ENCODE measurements around the gene MDFIC. TPM values are rescaled to one million over a fixed set of nuclear protein-coding genes. Genes with fewer than 3 reads are reported as not detected.
A peak's percentile ranks its signal among the peaks of the same experiment; 100 is the strongest.

MDFIC gene
- total and polyA plus RNA-seq, 2 of the 4 experiments (the other 2 are of a cell fraction): 16.9 to 35.0 TPM

DNA sequence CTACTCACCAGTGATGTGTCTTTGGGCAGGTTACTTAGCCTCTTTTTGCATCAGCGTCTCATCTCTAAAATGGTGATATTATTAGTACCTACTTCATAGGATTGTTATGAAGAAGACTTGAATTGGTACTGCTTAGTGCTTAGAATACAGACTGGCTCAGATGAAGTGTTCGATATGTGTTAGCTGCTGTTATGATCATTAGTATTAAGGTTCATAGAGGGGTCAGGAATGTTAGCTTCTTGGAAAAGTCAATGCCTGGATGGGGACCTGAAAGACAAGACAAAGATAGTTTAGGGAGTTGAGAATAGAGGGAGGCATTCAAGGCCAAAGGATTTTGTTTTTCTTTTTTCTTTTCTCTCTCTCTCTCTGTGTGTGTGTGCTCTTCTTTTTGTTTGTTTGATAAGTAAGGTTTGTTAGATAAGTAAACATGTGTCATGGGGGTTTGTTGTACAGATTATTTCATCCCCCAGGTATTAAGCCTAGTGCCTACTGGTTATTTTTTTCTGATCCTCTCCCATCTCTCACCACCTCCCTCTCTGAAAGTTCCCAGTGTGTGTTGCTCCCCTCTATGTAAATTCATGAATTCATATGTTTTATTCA lies 63.3 kb downstream of the MDFIC start:
- Histone ChIP-seq H2AK5ac (ENCODE audit: low read depth, low read length) (no peak overlapping the region), H4K8ac (ENCODE audit: low read depth in 2 of 2, low read length in 2 of 2) (no peak overlapping the region), H3K18ac (ENCODE audit: low read depth, low read length) (no peak overlapping the region), H3K4me2 (ENCODE audit: low read depth, low read length) (no peak overlapping the region), H4K5ac (ENCODE audit: low read depth, low read length) (no peak overlapping the region), H2AK9ac (replicated peaks; ENCODE audit: low read depth, low read length, poor library complexity) (no peak overlapping the region), H2BK5ac (ENCODE audit: low read depth, low read length, poor library complexity, severe bottlenecking) (no peak overlapping the region), H3K79me1 (ENCODE audit: low read depth in 1 of 2, low read length in 2 of 2) (peaks cover 14 to 27% of the 10 kb centered on the region in 2 experiments; a peak in 3 of 4 replicates), H4K20me1 (ENCODE audit: insufficient read depth, low read length) (no peaks in the 10 kb centered on the region), H2BK15ac (ENCODE audit: low read depth, low read length) (no peak overlapping the region), H4K91ac (ENCODE audit: insufficient read depth, low read depth, low read length) (no peak overlapping the region), H3K9me1 (ENCODE audit: insufficient read depth, low read length) (no peaks in the 10 kb centered on the region), H3K9me3 (ENCODE audit: control insufficient read depth, insufficient read depth, low read length) (no peaks in the 10 kb centered on the region), H3K36me3 (ENCODE audit: control insufficient read depth, insufficient read depth, low read length) (peaks cover 4% of the 10 kb centered on the region), H3K56ac (ENCODE audit: extremely low read depth, insufficient read depth, low read length) (no peak overlapping the region), H3K23ac (ENCODE audit: low read depth, low read length) (peak overlapping the region; percentile 12; the same call in 1 of the 2 replicates), H3K14ac (replicated peaks; ENCODE audit: low read depth, low read length) (no peak overlapping the region), H3K4me3 (ENCODE audit: insufficient read depth, low read depth, low read length) (no peak overlapping the region), H3K27me3 (ENCODE audit: control insufficient read depth, insufficient read depth, low read length) (no peaks in the 10 kb centered on the region), H2BK20ac (ENCODE audit: low read depth, low read length) (no peak overlapping the region), H2BK120ac (ENCODE audit: low read depth, low read length) (no peak overlapping the region), H2AFZ (replicated peaks; ENCODE audit: low read length, poor library complexity) (no peak overlapping the region), H3K4ac (ENCODE audit: low read depth, low read length) (no peak overlapping the region), H3K9ac (ENCODE audit: low read depth, low read length) (no peak overlapping the region), H3K27ac (ENCODE audit: insufficient read depth, low read length) (no peak overlapping the region), H3K4me1 (ENCODE audit: control insufficient read depth, insufficient read depth, low read length) (peaks cover 4% of the 10 kb centered on the region; the same call in 1 of the 2 replicates)
- dilution Hi-C loops (cut with HindIII; ENCODE audit: low sequenced_read_pairs, unreplicated experiment): no loop called here
- ChIA-PET POLR2A (ENCODE audit: unreplicated experiment) (no interaction called here), CTCF (no interaction called here)
- DNase-seq (no peak), ATAC-seq (ENCODE audit: low read depth) (no peak)
- in situ Hi-C loops (cut with MboI; ENCODE audit: low sequenced_read_pairs): no loop called here
- intact Hi-C loops (cut with micrococcal nuclease): loop anchor here (10.0 kb wide), 1 partner anchor 60 kb away; no protein-coding TSS in a partner anchor
- WGBS, 2 experiments (ENCODE audit: extremely low coverage in 2 of 2, insufficient read length in 1 of 2): no CpG with 5 or more reads among the region's 2 CpGs
- BruUV-seq (replicated peaks): no TSS peak
- TF ChIP-seq RCOR1 (IDR thresholded peaks at IDR 0.05; ENCODE audit: insufficient replicate concordance, low read length): no peak
- no peak for TF ChIP-seq CEBPB (IDR thresholded peaks at IDR 0.05; ENCODE audit: low read depth, low read length)
- TF ChIP-seq, protein P1, sequence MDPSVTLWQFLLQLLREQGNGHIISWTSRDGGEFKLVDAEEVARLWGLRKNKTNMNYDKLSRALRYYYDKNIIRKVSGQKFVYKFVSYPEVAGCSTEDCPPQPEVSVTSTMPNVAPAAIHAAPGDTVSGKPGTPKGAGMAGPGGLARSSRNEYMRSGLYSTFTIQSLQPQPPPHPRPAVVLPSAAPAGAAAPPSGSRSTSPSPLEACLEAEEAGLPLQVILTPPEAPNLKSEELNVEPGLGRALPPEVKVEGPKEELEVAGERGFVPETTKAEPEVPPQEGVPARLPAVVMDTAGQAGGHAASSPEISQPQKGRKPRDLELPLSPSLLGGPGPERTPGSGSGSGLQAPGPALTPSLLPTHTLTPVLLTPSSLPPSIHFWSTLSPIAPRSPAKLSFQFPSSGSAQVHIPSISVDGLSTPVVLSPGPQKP (IDR thresholded peaks at IDR 0.05; ENCODE audit: borderline replicate concordance, low read depth, low read length): no peak
- TF ChIP-seq MAFK (IDR thresholded peaks at IDR 0.05; ENCODE audit: low read depth, low read length): no peak
- TF ChIP-seq NFE2L2 (IDR thresholded peaks at IDR 0.05; ENCODE audit: low read depth, low read length): no peak
- no peak for TF ChIP-seq CTCF (conservative IDR thresholded peaks at IDR 0.05; ENCODE audit: low read depth, low read length)
- no peak for TF ChIP-seq RAD21 (IDR thresholded peaks at IDR 0.05; ENCODE audit: low read length)
- no peak for TF ChIP-seq POLR2A (IDR thresholded peaks at IDR 0.05; ENCODE audit: low read depth, low read length)
- no peak for TF ChIP-seq SMC3 (IDR thresholded peaks at IDR 0.05; ENCODE audit: low read depth, low read length)
- TF ChIP-seq CHD1 (IDR thresholded peaks at IDR 0.05; ENCODE audit: low read depth, low read length): no peak

Data from IMR-90 (cell line).